Measurements from ENCODE around the gene FUT6. TPM values are rescaled to one million over a fixed set of nuclear protein-coding genes. Genes with fewer than 3 reads are reported as not detected.

FUT6 gene
- total and polyA plus RNA-seq, 5 donors, result not detected

DNA sequence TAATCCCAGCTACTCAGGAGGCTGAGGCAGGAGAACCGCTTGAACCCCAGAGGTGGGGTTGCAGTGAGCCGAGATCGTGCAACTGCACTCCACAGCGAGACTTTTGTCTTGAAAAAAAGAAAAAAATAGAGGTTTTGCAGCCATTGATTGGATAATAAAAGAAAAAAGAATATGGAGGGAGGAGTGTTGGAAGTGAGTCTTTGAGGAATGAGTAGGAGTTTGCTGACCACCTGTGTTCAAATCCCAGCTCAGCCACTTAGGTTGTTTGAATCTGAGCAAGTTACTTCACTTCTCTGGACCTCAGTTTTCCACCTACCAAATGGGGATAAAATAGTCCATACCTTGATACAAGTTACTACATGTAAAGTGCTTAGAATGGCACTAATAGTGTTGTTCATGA, 28.4 kb downstream of the FUT6 start:
- Histone ChIP-seq H3K4me1 (ENCODE audit: control insufficient read depth, insufficient read depth, low read length) (no peaks in the 10 kb centered on the region), H3K27me3 (ENCODE audit: control insufficient read depth, insufficient read depth) (no peaks in the 10 kb centered on the region), H3K9me3 (ENCODE audit: control insufficient read depth, low read length) (no peaks in the 10 kb centered on the region), H3K27ac (ENCODE audit: low read length) (no peak overlapping the region), H3K4me3 (ENCODE audit: low read length) (no peak overlapping the region)
- no peak for DNase-seq
- intact Hi-C loops (cut with DNase I), result no loop called here
- 88% methylated on average over 4 of the region's 4 CpGs for WGBS
- no peak for ATAC-seq

DNA sequence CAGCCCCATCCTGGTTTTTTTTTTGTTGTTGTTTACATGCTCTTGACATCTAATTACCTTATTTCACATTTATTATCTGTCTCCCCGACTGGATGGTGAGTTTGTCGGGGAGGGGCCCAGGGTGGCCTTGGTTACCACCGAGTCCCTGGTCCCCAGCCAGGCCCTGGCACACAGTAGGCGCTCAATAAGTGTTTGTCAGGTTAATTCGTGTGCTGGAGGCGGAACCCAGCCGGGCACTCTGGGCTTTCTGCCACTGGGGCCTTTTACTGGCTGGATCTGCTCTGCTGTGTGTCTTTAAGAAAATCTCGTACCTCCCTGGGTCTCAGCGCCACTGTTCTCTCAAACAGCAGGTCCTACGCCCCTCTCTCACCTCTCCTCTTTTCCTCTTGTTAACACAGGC, 30.0 kb downstream of the FUT6 start:
- no peaks in the 10 kb centered on the region for H3K27me3 ChIP-seq (ENCODE audit: control insufficient read depth, insufficient read depth)
- no peaks in the 10 kb centered on the region for H3K9me3 ChIP-seq (ENCODE audit: control insufficient read depth, low read length)
- intact Hi-C loops (cut with DNase I), result loop anchor here in 2 of 4 donors (5.0 to 10.0 kb wide), 3 partner anchors 83 to 205 kb away; no protein-coding TSS in a partner anchor
- no peak overlapping the region for H3K27ac ChIP-seq (ENCODE audit: low read length)
- DNase-seq (peak in 1 of 3 donors; percentile 28), ATAC-seq (no peak)
- WGBS, result 80% methylated on average over 10 of the region's 10 CpGs
- H3K4me3 ChIP-seq (ENCODE audit: low read length), result no peak overlapping the region
- H3K4me1 ChIP-seq (ENCODE audit: control insufficient read depth, insufficient read depth, low read length), result no peaks in the 10 kb centered on the region

DNA sequence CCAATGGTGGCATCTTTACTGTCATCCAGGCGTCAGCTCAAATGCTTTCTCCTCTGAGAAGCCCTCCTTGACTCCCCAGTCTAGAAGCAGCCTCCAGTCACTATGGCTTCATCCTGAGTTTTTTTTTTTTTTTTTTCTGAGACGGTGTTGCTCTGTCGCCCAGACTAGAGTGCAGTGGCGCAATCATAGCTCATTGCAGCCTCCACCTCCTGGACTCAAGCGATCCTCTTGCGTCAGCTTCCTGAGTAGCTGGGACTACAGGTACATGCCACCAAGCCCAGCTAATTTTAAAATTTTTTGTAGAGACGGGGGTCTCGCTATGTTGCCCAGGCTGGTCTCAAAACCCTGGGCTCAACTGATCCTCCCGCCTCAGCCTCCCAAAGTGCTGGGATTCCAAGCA, 30.4 kb downstream of the FUT6 start:
- H3K9me3 ChIP-seq (ENCODE audit: control insufficient read depth, low read length), result no peaks in the 10 kb centered on the region
- no peaks in the 10 kb centered on the region for H3K27me3 ChIP-seq (ENCODE audit: control insufficient read depth, insufficient read depth)
- 87% methylated on average over 9 of the region's 9 CpGs for WGBS
- H3K27ac ChIP-seq (ENCODE audit: low read length), result no peak overlapping the region
- no peak overlapping the region for H3K4me3 ChIP-seq (ENCODE audit: low read length)
- DNase-seq (no peak), ATAC-seq (no peak)
- intact Hi-C loops (cut with DNase I), result loop anchor here in 2 of 4 donors (5.0 to 10.0 kb wide), 3 partner anchors 83 to 206 kb away; no protein-coding TSS in a partner anchor
- H3K4me1 ChIP-seq (ENCODE audit: control insufficient read depth, insufficient read depth, low read length), result no peaks in the 10 kb centered on the region

DNA sequence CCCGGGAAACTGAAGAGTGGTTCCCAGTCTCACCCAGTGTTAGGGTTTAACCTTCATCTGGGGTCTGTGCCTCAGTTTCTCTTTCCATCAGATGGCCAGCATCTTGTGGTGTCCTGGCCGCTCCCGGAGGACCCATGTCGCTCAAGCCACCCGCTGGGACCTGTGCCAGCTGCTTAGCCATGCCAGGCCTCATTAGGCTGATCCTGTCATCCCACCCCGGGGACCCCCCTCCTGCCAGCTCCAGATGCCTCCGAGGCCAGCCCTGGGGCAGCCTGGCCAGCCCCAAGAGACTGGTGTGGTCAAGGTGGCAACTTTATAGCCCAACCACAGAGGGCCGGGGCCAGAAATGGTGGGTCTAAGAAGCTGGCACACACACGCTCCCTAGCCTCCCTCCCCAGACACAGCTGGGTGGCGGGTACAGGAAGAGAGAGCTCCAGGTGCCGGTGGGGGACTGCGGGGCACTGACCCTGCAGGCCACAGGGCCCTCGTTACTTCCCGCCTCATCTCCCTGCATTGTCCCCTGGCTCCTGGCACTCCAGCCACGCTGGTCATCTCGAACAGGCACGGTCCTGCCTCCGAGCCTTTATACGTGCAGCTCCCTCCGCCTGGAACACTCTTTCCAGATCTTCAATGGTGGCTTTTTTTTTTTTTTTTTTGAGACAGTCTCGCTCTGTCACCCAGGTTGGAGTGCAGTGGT, 31.2 kb downstream of the FUT6 start:
- 79% methylated on average over 21 of the region's 21 CpGs for WGBS
- ATAC-seq (no peak), DNase-seq (peak in 1 of 3 donors; percentile 65)
- H3K27ac ChIP-seq (ENCODE audit: low read length), result no peak overlapping the region
- intact Hi-C loops (cut with DNase I), result loop anchor here in 2 of 4 donors (5.0 to 10.0 kb wide), 3 partner anchors 84 to 207 kb away; no protein-coding TSS in a partner anchor
- H3K9me3 ChIP-seq (ENCODE audit: control insufficient read depth, low read length), result no peaks in the 10 kb centered on the region
- H3K27me3 ChIP-seq (ENCODE audit: control insufficient read depth, insufficient read depth), result no peaks in the 10 kb centered on the region
- no peak overlapping the region for H3K4me3 ChIP-seq (ENCODE audit: low read length)
- no peaks in the 10 kb centered on the region for H3K4me1 ChIP-seq (ENCODE audit: control insufficient read depth, insufficient read depth, low read length)

DNA sequence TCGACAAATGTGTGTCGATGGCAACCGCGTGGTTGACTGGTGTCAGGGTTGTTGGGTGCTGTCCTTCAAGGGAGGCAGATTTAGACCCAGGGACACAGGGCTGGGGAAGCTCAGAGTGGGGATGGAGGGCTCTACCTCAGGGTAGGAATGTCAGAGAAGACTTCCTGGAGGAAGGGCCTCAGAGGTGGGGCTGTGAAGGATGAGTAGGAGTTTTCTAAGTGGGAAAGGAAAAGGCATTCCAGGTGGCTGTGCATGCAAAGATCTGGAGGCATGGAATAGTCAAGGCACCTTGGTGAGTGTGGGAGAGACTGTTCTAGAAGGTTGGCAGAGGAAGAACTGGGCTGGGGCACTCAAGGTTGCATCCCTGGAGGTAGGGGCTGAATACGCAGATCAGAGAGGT, 32.6 kb downstream of the FUT6 start:
- Histone ChIP-seq H3K27me3 (ENCODE audit: control insufficient read depth, insufficient read depth) (no peaks in the 10 kb centered on the region), H3K4me3 (ENCODE audit: low read length) (no peak overlapping the region), H3K4me1 (ENCODE audit: control insufficient read depth, insufficient read depth, low read length) (no peaks in the 10 kb centered on the region), H3K9me3 (ENCODE audit: control insufficient read depth, low read length) (no peaks in the 10 kb centered on the region), H3K27ac (ENCODE audit: low read length) (no peak overlapping the region)
- intact Hi-C loops (cut with DNase I), result loop anchor here in 2 of 4 donors (5.0 to 10.0 kb wide), 3 partner anchors 85 to 208 kb away; no protein-coding TSS in a partner anchor
- ATAC-seq (no peak), DNase-seq (no peak)
- 91% methylated on average over 5 of the region's 5 CpGs for WGBS

DNA sequence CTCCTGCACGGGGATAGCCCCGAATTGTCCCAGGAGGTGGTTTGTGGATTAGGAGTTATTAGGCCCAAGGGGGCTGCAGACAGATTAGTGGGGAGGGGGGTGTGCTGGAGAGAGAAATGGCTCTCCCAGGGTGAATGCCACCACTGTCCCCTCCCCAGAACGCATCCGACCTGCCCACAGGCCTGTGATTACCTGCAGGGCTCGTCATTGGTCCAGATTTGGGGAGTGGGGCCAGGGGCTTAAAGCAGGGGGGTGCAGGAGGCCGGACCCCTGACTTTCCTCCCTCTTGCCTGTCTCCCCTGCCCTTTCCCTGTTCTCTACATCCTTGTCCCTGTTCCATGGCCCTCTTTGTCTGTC, 33.4 kb downstream of the FUT6 start:
- Histone ChIP-seq H3K27ac (ENCODE audit: low read length) (no peak overlapping the region), H3K4me3 (ENCODE audit: low read length) (no peak overlapping the region), H3K4me1 (ENCODE audit: control insufficient read depth, insufficient read depth, low read length) (no peaks in the 10 kb centered on the region), H3K27me3 (ENCODE audit: control insufficient read depth, insufficient read depth) (no peaks in the 10 kb centered on the region), H3K9me3 (ENCODE audit: control insufficient read depth, low read length) (no peaks in the 10 kb centered on the region)
- intact Hi-C loops (cut with DNase I), result loop anchor here in 2 of 4 donors (5.0 to 10.0 kb wide), 3 partner anchors 86 to 209 kb away; no protein-coding TSS in a partner anchor
- no peak for ATAC-seq
- DNase-seq, result peak in 1 of 3 donors; percentile 44
- WGBS, result 30% methylated on average over 6 of the region's 6 CpGs

DNA sequence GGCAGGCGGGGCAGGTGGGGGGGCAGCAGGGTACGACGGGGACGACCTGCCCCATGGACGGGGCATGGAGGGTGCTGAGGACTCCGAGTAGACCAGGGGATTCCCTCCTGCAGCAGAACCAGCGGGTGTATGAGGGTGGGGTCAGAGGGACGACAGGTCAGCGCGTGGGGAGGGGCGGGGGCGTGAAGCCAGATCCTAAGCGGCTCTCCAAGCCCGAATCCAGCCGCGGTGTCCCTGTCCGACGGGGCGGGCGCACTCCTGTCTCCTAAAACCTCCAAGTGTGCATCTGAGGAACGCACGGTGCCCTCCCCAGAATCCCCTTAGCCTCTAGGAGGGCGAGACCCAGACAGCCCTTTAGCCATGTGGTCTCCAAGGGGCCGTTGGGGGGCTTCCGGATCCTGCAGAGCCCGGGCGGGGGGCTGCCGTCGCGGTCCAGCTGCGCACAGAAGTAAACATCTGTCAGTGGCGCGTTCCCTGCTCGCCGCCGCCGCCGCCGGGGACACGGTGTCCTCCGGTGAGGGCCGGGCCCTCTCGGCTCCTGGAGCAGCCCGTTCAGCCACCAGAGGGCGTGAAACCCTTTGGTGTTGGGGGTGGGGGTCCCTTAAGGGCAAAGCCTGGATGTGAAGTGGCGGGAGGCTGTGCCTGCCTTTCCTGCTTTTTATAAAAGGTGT, 33.9 kb downstream of the FUT6 start:
- H3K9me3 ChIP-seq (ENCODE audit: control insufficient read depth, low read length), result no peaks in the 10 kb centered on the region
- peak; percentile 39 to 53 for ATAC-seq
- DNase-seq, result peak; percentile 69 to 89 (median 87)
- H3K4me3 ChIP-seq (ENCODE audit: low read length), result peak overlapping the region; percentile 60
- intact Hi-C loops (cut with DNase I), result loop anchor here in 3 of 4 donors (2.0 to 10.0 kb wide), 4 partner anchors 87 to 209 kb away; no protein-coding TSS in a partner anchor
- peak overlapping the region; percentile 86 for H3K27ac ChIP-seq (ENCODE audit: low read length)
- no peaks in the 10 kb centered on the region for H3K4me1 ChIP-seq (ENCODE audit: control insufficient read depth, insufficient read depth, low read length)
- no peaks in the 10 kb centered on the region for H3K27me3 ChIP-seq (ENCODE audit: control insufficient read depth, insufficient read depth)
- 2% methylated on average over 46 of the region's 46 CpGs for WGBS

DNA sequence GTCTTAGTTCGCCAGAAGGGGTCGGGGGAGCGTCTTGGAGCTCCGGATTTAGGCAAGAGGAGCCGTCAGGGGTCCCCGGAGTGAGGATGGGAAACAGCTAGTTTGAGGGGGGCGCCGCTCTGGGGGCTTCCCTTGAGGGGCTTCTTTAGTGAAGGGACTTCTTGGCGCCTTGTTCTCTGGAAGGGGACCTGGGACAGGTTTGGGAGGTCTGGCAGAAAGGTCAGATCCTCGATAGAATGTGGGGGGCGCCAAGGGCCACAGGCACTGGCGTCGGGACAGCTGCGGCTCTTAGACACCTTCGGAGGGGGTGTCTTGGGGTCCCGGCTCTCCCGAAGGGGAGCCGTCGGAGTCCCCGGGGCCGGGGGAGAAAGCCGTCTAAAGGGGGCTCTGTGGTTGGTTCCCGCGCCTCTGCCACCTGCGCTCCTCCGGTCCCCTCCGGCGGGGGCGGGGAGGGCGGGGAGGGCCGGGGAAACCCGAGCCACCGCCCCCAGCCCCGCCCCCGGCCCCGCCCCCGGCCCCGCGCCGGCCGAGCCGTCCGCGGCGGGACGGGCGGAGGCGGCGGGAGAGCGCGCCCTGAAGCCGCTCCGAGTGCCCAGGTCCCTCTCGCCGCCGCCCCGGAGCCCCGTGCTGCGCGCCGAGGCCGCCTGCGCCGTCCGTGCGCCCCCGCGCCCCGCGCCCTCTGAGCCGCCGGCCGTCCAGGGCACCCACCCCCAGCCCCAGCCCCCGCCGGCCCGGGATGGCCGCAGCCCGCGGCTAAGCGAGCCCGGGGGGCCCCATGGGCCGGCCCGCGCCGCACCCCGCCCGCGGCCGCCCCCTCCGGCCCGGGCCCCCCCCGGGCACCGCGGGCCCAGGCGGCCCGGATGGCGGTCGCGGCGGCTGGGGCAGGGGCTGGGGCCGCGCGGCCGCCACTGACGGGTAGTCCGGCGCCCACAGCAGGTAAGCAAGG, 34.7 kb downstream of the FUT6 start, which contains the start of gene NRTN:
NRTN (plus strand) TSS at position 552 of the 946 bp plus-strand sequence. CDS start 19,099 bp downstream, outside the sequence.
- Histone ChIP-seq H3K9me3 (ENCODE audit: control insufficient read depth, low read length) (no peaks in the 10 kb centered on the region), H3K27me3 (ENCODE audit: control insufficient read depth, insufficient read depth) (no peaks in the 10 kb centered on the region), H3K4me1 (ENCODE audit: control insufficient read depth, insufficient read depth, low read length) (no peaks in the 10 kb centered on the region), H3K4me3 (ENCODE audit: low read length) (peak within 1 kb of the TSS; percentile 60), H3K27ac (ENCODE audit: low read length) (peak within 1 kb of the TSS; percentile 86)
- ATAC-seq (peak; percentile 38 to 52), DNase-seq (peak in 2 of 3 donors; percentile 71 to 72)
- intact Hi-C loops (cut with DNase I), result loop anchor here (2.0 to 10.0 kb wide), 5 partner anchors 88 to 218 kb away; no protein-coding TSS in a partner anchor
- 2% methylated on average over 93 of the region's 107 CpGs for WGBS

DNA sequence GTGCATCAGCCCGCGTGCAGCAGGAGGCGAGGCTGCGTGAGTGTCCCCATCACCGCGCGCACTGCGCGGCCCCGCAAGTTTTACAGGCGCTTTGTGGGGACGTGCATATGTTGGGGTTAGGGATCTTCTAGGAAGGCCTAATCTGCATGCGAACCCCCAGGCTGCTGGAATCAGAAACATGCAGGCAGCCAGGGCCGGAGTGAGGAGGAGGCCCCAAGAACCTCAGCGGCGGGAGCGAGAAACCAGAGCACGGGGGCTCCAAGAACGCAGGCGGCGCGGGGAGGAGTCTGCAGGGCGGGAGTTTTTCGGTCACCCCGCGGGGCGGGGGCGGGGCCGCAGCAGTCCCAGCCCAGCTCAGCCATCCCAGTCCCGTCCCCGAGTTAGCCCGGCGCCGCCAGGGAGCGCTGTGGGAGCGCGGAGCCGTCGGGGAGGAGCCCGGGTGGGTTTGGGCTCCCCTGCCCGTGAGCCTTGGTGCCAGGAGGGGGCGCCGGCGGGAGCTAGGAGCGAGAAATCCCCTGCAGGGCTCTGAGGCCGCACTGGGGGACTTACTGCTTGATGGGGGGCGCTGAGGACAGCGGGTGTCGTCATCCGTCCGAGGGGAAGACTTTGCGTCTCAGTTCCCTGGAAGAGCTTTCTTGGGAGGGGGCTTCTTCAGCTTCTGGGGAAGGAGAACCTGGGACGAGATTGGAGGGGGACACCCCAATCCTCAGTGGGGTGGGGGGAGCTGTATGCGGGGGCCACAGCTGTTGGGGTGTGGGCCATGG, 35.6 kb downstream of the FUT6 start:
- no peak overlapping the region for H3K27ac ChIP-seq (ENCODE audit: low read length)
- peak; percentile 89 to 96 (median 95) for DNase-seq
- intact Hi-C loops (cut with DNase I), result loop anchor here (2.0 to 10.0 kb wide), 5 partner anchors 88 to 218 kb away; no protein-coding TSS in a partner anchor
- H3K4me3 ChIP-seq (ENCODE audit: low read length), result peak overlapping the region; percentile 15
- no peaks in the 10 kb centered on the region for H3K27me3 ChIP-seq (ENCODE audit: control insufficient read depth, insufficient read depth)
- ATAC-seq, result peak; percentile 85
- WGBS, result 2% methylated on average over 54 of the region's 54 CpGs
- H3K4me1 ChIP-seq (ENCODE audit: control insufficient read depth, insufficient read depth, low read length), result no peaks in the 10 kb centered on the region
- no peaks in the 10 kb centered on the region for H3K9me3 ChIP-seq (ENCODE audit: control insufficient read depth, low read length)

DNA sequence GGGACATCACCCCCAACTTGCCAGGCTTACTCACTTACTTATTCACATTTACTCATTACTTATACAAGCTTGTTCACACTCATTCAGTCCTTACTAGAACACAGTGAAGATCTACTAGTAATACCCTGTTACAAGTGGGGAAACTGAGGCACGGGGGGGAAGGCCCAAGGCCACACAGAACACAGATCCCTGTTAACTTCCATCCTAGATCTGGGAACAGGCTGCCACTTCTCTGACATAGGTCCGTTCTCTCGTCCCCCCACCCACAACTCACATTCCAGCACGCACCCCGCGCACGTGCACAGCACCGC, 36.1 kb downstream of the FUT6 start:
- H3K4me1 ChIP-seq (ENCODE audit: control insufficient read depth, insufficient read depth, low read length), result no peaks in the 10 kb centered on the region
- H3K27ac ChIP-seq (ENCODE audit: low read length), result no peak overlapping the region
- peak overlapping the region; percentile 15 for H3K4me3 ChIP-seq (ENCODE audit: low read length)
- H3K9me3 ChIP-seq (ENCODE audit: control insufficient read depth, low read length), result no peaks in the 10 kb centered on the region
- DNase-seq (no peak), ATAC-seq (no peak)
- intact Hi-C loops (cut with DNase I), result loop anchor here in 3 of 4 donors (5.0 to 10.0 kb wide), 4 partner anchors 89 to 219 kb away; no protein-coding TSS in a partner anchor
- no peaks in the 10 kb centered on the region for H3K27me3 ChIP-seq (ENCODE audit: control insufficient read depth, insufficient read depth)
- WGBS, result 5% methylated on average over 8 of the region's 8 CpGs

All from right cardiac atrium (tissue), 5 donors.